GM12878 (cell line): Measurements from ENCODE around the gene SCNN1A. TPM values are rescaled to one million over a fixed set of nuclear protein-coding genes. Genes with fewer than 3 reads are reported as not detected.

Experiments used
- ATAC-seq: fragments of 200-7000 bp; cut with Tn5 transposase; 3 replicates; pipeline ENCODE4 v1.9.1; 2020; ENCODE audit warnings: mild to moderate bottlenecking, moderate library complexity
- BruUV-seq: library from RNA; stranded (reverse); fragments of 400-500 nt; replicated peaks from 2 replicates; lab custom pipeline; 2021; lab: Mats Ljungman, UMichigan
- CTCF ChIA-PET: fragments of 300-600 bp; sonication (Branson Sonifier 250); formaldehyde crosslinking; extraction: SDS; loops from one replicate; lab custom pipeline; 2021; ENCODE audit warnings: inconsistent platforms; lab: Yijun Ruan, JAX
- POLR2A ChIA-PET: fragments of 350-600 bp; formaldehyde crosslinking; extraction: SDS; loops from one replicate; lab custom pipeline; 2021; ENCODE audit warnings: inconsistent platforms; lab: Charles Lee
- RAD21 ChIA-PET: fragments of 300-600 bp; sonication (Branson Sonifier 250); formaldehyde crosslinking; loops from one replicate; lab custom pipeline; 2023; ENCODE audit warnings: antibody characterized with exemption; ENCODE audit not compliant: unreplicated experiment; lab: Charles Lee
- SMC1A ChIA-PET: fragments of 300-600 bp; sonication (Branson Sonifier 250); formaldehyde crosslinking; loops from one replicate; lab custom pipeline; 2023; ENCODE audit not compliant: unreplicated experiment, uncharacterized antibody; lab: Charles Lee
- DNase-seq: peaks from one replicate; pipeline ENCODE4 v3.0.0-alpha.2; 2011; ENCODE audit warnings: low read depth, low spot score
- FAIRE-seq: peaks from 3 replicates; lab custom pipeline; 2011; peaks lifted over from hg19 to GRCh38; lab: Jason Lieb, UNC
- H2AFZ ChIP-seq: 2 replicates; pipeline ENCODE4 v1.6.0; 2011; ENCODE audit warnings: low read depth, low read length, control low read depth; ENCODE audit not compliant: control insufficient read depth
- H3K27ac ChIP-seq: 2 replicates; pipeline ENCODE4 v1.5.1; 2011; ENCODE audit warnings: control low read depth; ENCODE audit not compliant: control insufficient read depth, insufficient read depth
- H3K27me3 ChIP-seq, 2 experiments: replicated peaks in 1 of 2; 2 replicates each; pipeline versions ENCODE4 v1.6.0 to v1.6.1; 2011; ENCODE audit warnings: low read length in 1 of 2; ENCODE audit not compliant: control insufficient read depth in 2 of 2, insufficient read depth in 2 of 2
- H3K36me3 ChIP-seq, 2 experiments: 2 replicates each; pipeline ENCODE4 v1.5.1; 2011; ENCODE audit warnings: low read length in 1 of 2; ENCODE audit not compliant: control insufficient read depth in 2 of 2, insufficient read depth in 2 of 2
- H3K4me1 ChIP-seq: 2 replicates; pipeline ENCODE4 v1.6.1; 2011; ENCODE audit warnings: mild to moderate bottlenecking, low read length, moderate library complexity, mixed read lengths; ENCODE audit not compliant: control insufficient read depth, insufficient read depth
- H3K4me2 ChIP-seq: 2 replicates; pipeline ENCODE4 v1.6.0; 2011; ENCODE audit warnings: control low read depth; ENCODE audit not compliant: control insufficient read depth, insufficient read depth
- H3K4me3 ChIP-seq: fragments of 200-600 bp; sonication (generic); 2 replicates; pipeline ENCODE4 v1.5.1; 2016
- H3K79me2 ChIP-seq: 2 replicates; pipeline ENCODE4 v1.6.0; 2011; ENCODE audit warnings: low read length; ENCODE audit not compliant: control insufficient read depth, insufficient read depth
- H3K9ac ChIP-seq: 2 replicates; pipeline ENCODE4 v1.8.0; 2011; ENCODE audit warnings: low read length, control low read depth, mixed read lengths; ENCODE audit not compliant: control insufficient read depth, insufficient read depth
- H3K9me3 ChIP-seq: replicated peaks from 3 replicates; pipeline ENCODE4 v1.5.1; 2011; ENCODE audit warnings: mild to moderate bottlenecking, low read length; ENCODE audit not compliant: control insufficient read depth, insufficient read depth
- H4K20me1 ChIP-seq: 2 replicates; pipeline ENCODE4 v1.6.0; 2011; ENCODE audit not compliant: control insufficient read depth, insufficient read depth
- ATF2 ChIP-seq: IDR thresholded peaks from 2 replicates; pipeline ENCODE4 v1.6.1; 2012; ENCODE audit warnings: low read length, inconsistent platforms
- BCL3 ChIP-seq: IDR thresholded peaks from 2 replicates; pipeline ENCODE4 v1.6.1; 2011; ENCODE audit warnings: borderline replicate concordance, low read depth, mild to moderate bottlenecking, moderate library complexity, low read length; ENCODE audit not compliant: insufficient read depth, poor library complexity, severe bottlenecking
- MEF2A ChIP-seq: IDR thresholded peaks from 2 replicates; pipeline ENCODE4 v1.6.1; 2011; ENCODE audit warnings: low read depth, mild to moderate bottlenecking, low read length, moderate library complexity; ENCODE audit not compliant: insufficient read depth
- NR2C2 ChIP-seq: IDR thresholded peaks from 2 replicates; pipeline ENCODE4 v1.6.1; 2011; ENCODE audit warnings: borderline replicate concordance, low read depth; ENCODE audit not compliant: control insufficient read depth, insufficient read length
- SUPT20H ChIP-seq: IDR thresholded peaks from 2 replicates; pipeline ENCODE4 v1.6.1; 2011; ENCODE audit warnings: low read depth, mild to moderate bottlenecking, low read length, moderate library complexity, borderline replicate concordance; ENCODE audit not compliant: control insufficient read depth
- WGBS: methylation state at CpG from one replicate; pipeline ENCODE4 v1.1.6; 2016; ENCODE audit warnings: low lambda C conversion rate; ENCODE audit not compliant: insufficient replicate concordance, insufficient coverage; ENCODE audit errors: missing lambda C conversion rate; 5-methylcytosine and 5-hydroxymethylcytosine counted together
- in situ Hi-C: fragments of 300-500 bp; cut with MboI; formaldehyde crosslinking; loops from 9 replicates; pipeline ENCODE4 v1.14.3; 2018; ENCODE audit warnings: mixed read lengths
- intact Hi-C: fragments of 100-400 bp; cut with micrococcal nuclease; formaldehyde crosslinking; loops from one replicate; pipeline ENCODE4 v1.14.2; 2022; ENCODE audit not compliant: unreplicated experiment
- polyA plus RNA-seq, 11 experiments: library from polyadenylated mRNA; depleted of rRNA in 4 of 11; unstranded in 6 of 11; stranded (reverse) in 5 of 11; fragments of >200 nt; fragmentation: Nextera tagmentation in 4 of 11; fragmentation: Illumina TruSeq in 1 of 11; extraction: Ambion mirVana in 4 of 11; extraction: Trizol in 1 of 11; gene quantifications; 1 replicate in 1 of 11; 2 replicates in 10 of 11; pipeline versions ENCODE4 v1.2.1 to v1.2.3, GENCODE V29; 2011 to 2016; ENCODE audit warnings: inconsistent platforms in 2 of 11, missing spikeins in 2 of 11, low read depth in 1 of 11
- total RNA-seq, 4 experiments: library from RNA; depleted of rRNA in 3 of 4; stranded (reverse); fragments of >200 nt in 3 of 4; fragmentation: Illumina TruSeq in 1 of 4; extraction: Trizol in 1 of 4; gene quantifications; 2 replicates each; pipeline versions ENCODE4 v1.2.1 to v1.2.3, GENCODE V29; 2013 to 2021

The SCNN1A gene
- total and polyA plus RNA-seq, 10 of the 15 experiments (the other 5 are each of a cell fraction or from before 2014, with no cell fraction given): 0.14 to 0.69 TPM; not detected in 8

- ChIA-PET POLR2A (no interaction called here), SMC1A (no interaction called here), RAD21 (no interaction called here), CTCF (no interaction called here)
- no peak overlapping the region for H2AFZ ChIP-seq
- no peak overlapping the region for H3K4me3 ChIP-seq
- no peaks in the 10 kb centered on the region for H3K9me3 ChIP-seq
- H3K36me3 ChIP-seq: no peaks in the 10 kb centered on the region; a peak in 1 of 4 replicates
- FAIRE-seq (no peak), ATAC-seq (no peak), DNase-seq (no peak)
- no TSS peak for BruUV-seq
- no peak overlapping the region for H3K9ac ChIP-seq
- H3K27me3 ChIP-seq: peaks cover 0 to 1% of the 10 kb centered on the region in 2 experiments; a peak in 3 of 4 replicates
- no peaks in the 10 kb centered on the region for H4K20me1 ChIP-seq
- no peaks in the 10 kb centered on the region for H3K4me1 ChIP-seq
- no peak overlapping the region for H3K27ac ChIP-seq
- in situ Hi-C loops: no loop called here
- H3K79me2 ChIP-seq: no peaks in the 10 kb centered on the region
- intact Hi-C loops: no loop called here
- TF ChIP-seq MEF2A: no peak
- TF ChIP-seq NR2C2: no peak
- no peak for TF ChIP-seq BCL3
- no peak for TF ChIP-seq SUPT20H
- TF ChIP-seq ATF2: no peak
- TF ChIP-seq, all 136 proteins: peak for 0
- H3K4me2 ChIP-seq: no peak overlapping the region
- WGBS: 42% methylated on average over 15 of the region's 15 CpGs
Measured at GRCh38 chr12:6390084-6390799, 14.9 kb upstream of the SCNN1A start.
